OCI-LY7 (cell line): ENCODE measurements around the gene UTP14A. TPM values are rescaled to one million over a fixed set of nuclear protein-coding genes. Genes with fewer than 3 reads are reported as not detected.

Source experiments
- BruUV-seq: library from RNA; stranded (reverse); fragments of 400-500 nt; replicated peaks from 2 replicates; lab custom pipeline; 2021; lab: Mats Ljungman, UMichigan
- CTCF ChIA-PET: fragments of 300-600 bp; sonication (Branson Sonifier 250); formaldehyde crosslinking; loops from one replicate; lab custom pipeline; 2022; ENCODE audit warnings: antibody characterized with exemption; ENCODE audit not compliant: unreplicated experiment; lab: Charles Lee
- POLR2A ChIA-PET: fragments of 300-600 bp; sonication (Branson Sonifier 250); formaldehyde crosslinking; loops from one replicate; lab custom pipeline; 2022; ENCODE audit warnings: antibody characterized with exemption; lab: Charles Lee
- DNase-seq: peaks from one replicate; pipeline ENCODE4 v3.0.0-alpha.2; 2015; ENCODE audit warnings: low spot score
- H2AFZ ChIP-seq: fragments of 200-600 bp; sonication (generic), shearing (Covaris generic); 2 replicates; pipeline ENCODE4 v1.6.1; 2014; ENCODE audit warnings: mild to moderate bottlenecking, antibody characterized with exemption, low read length, moderate library complexity
- H3K27ac ChIP-seq: fragments of 200-600 bp; sonication (generic); 2 replicates; pipeline ENCODE4 v1.5.1; 2014; ENCODE audit warnings: mixed run types, low read depth, mild to moderate bottlenecking, moderate library complexity, low read length, inconsistent platforms; ENCODE audit not compliant: poor library complexity, severe bottlenecking
- H3K36me3 ChIP-seq: fragments of 200-600 bp; sonication (generic); 2 replicates; pipeline ENCODE4 v1.6.1; 2014; ENCODE audit warnings: mild to moderate bottlenecking, antibody characterized with exemption, low read length, moderate library complexity, mixed read lengths; ENCODE audit not compliant: insufficient read depth
- H3K4me1 ChIP-seq: fragments of 200-600 bp; sonication (generic); 2 replicates; pipeline ENCODE4 v1.5.1; 2014; ENCODE audit warnings: mild to moderate bottlenecking, low read length; ENCODE audit not compliant: insufficient read depth, poor library complexity, severe bottlenecking
- H3K4me2 ChIP-seq: fragments of 200-600 bp; sonication (generic); 2 replicates; pipeline ENCODE4 v1.6.1; 2014; ENCODE audit warnings: mild to moderate bottlenecking, low read length
- H3K4me3 ChIP-seq: fragments of 200-600 bp; sonication (generic); 2 replicates; pipeline ENCODE4 v1.5.1; 2014; ENCODE audit warnings: mild to moderate bottlenecking, low read depth, low read length; ENCODE audit not compliant: poor library complexity, severe bottlenecking
- H3K79me2 ChIP-seq: fragments of 200-600 bp; sonication (generic); 2 replicates; pipeline ENCODE4 v1.6.1; 2016; ENCODE audit warnings: low read depth, mild to moderate bottlenecking, low read length, moderate library complexity, mixed read lengths; ENCODE audit not compliant: insufficient read depth
- H3K9me2 ChIP-seq: fragments of 200-600 bp; sonication (generic); 2 replicates; pipeline ENCODE4 v1.6.1; 2016; ENCODE audit warnings: mild to moderate bottlenecking, low read length, mixed read lengths; ENCODE audit not compliant: insufficient read depth
- H3K9me3 ChIP-seq: fragments of 200-600 bp; sonication (generic); 2 replicates; pipeline ENCODE4 v1.6.1; 2014; ENCODE audit warnings: mild to moderate bottlenecking, mixed run types, low read length, mixed read lengths
- H4K20me1 ChIP-seq: fragments of 200-600 bp; sonication (generic); 2 replicates; pipeline ENCODE4 v1.6.1; 2014; ENCODE audit warnings: mild to moderate bottlenecking, antibody characterized with exemption, low read length, moderate library complexity, mixed read lengths; ENCODE audit not compliant: insufficient read depth
- EZH2phosphoT487 ChIP-seq: fragments of 200-600 bp; sonication (generic); IDR thresholded peaks from 2 replicates; pipeline ENCODE4 v1.6.1; 2018; ENCODE audit warnings: low read depth, borderline replicate concordance, mild to moderate bottlenecking, mixed run types, antibody characterized with exemption, low read length, moderate library complexity, mixed read lengths
- intact Hi-C: fragments of 100-400 bp; cut with micrococcal nuclease; formaldehyde crosslinking; loops from one replicate; pipeline ENCODE4 v1.10.0; 2022; ENCODE audit not compliant: unreplicated experiment
- total RNA-seq, 2 experiments: library from RNA; depleted of rRNA in 1 of 2; stranded (reverse); fragments of >200 nt in 1 of 2; shearing (Covaris generic) in 1 of 2; gene quantifications; 2 replicates each; pipeline ENCODE4 v1.2.3, GENCODE V29; 2014 to 2022
- TF ChIP-seq, protein P1 (sequence below): fragments of 200-600 bp; sonication (generic); conservative IDR thresholded peaks from 2 replicates; pipeline ENCODE4 v1.5.1; 2014; ENCODE audit warnings: mild to moderate bottlenecking, antibody characterized with exemption, low read length, moderate library complexity, mixed read lengths

Gene UTP14A
- total RNA-seq, 2 experiments from 2014 or later, result 21.9 to 29.5 TPM

DNA sequence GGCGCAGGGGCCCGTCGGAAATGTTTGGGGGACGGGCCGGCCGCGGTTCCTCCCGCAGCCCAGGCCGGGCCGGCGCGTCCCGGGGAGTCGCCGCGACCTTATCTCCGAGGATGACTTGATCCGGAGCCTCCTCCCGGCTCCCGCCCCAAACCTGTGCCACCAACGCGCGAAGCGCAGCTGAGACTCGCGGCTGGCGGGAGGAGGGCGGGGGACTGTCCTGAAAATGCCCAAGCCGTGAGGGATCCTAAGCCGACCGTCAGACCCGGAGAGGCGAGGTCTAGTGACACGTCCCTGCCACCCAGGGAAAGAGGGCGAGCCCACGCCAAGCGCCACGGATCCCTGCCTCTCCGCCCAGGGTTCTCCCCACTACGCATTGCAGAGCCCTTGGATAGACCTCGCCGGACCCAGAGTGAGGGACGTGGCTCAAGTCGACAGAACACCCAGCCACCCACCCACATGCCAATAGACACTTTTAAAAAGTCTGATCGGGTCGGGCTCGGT lies 26.9 kb downstream of the UTP14A start:
- H3K4me2 ChIP-seq, result peak overlapping the region; percentile 32; the same call in 1 of the 2 replicates
- intact Hi-C loops, result loop anchor here (2.0 kb wide), 1 partner anchor 50 kb away; the partner anchor contains the start of gene BCORL1
- H3K4me3 ChIP-seq, result peak overlapping the region; percentile 40
- H3K9me2 ChIP-seq, result no peaks in the 10 kb centered on the region
- H3K9me3 ChIP-seq, result no peaks in the 10 kb centered on the region
- peaks cover 20% of the 10 kb centered on the region for H3K36me3 ChIP-seq
- TF ChIP-seq, protein P1, sequence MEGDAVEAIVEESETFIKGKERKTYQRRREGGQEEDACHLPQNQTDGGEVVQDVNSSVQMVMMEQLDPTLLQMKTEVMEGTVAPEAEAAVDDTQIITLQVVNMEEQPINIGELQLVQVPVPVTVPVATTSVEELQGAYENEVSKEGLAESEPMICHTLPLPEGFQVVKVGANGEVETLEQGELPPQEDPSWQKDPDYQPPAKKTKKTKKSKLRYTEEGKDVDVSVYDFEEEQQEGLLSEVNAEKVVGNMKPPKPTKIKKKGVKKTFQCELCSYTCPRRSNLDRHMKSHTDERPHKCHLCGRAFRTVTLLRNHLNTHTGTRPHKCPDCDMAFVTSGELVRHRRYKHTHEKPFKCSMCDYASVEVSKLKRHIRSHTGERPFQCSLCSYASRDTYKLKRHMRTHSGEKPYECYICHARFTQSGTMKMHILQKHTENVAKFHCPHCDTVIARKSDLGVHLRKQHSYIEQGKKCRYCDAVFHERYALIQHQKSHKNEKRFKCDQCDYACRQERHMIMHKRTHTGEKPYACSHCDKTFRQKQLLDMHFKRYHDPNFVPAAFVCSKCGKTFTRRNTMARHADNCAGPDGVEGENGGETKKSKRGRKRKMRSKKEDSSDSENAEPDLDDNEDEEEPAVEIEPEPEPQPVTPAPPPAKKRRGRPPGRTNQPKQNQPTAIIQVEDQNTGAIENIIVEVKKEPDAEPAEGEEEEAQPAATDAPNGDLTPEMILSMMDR, result no peak
- no peak for TF ChIP-seq EZH2phosphoT487
- POLR2A ChIA-PET, result no interaction called here
- no TSS peak for BruUV-seq
- no peak for DNase-seq
- no peaks in the 10 kb centered on the region for H3K79me2 ChIP-seq
- H3K27ac ChIP-seq, result no peak overlapping the region
- H3K4me1 ChIP-seq, result peaks cover 5% of the 10 kb centered on the region
- no peaks in the 10 kb centered on the region for H4K20me1 ChIP-seq
- H2AFZ ChIP-seq, result no peak overlapping the region
- CTCF ChIA-PET, result no interaction called here

DNA sequence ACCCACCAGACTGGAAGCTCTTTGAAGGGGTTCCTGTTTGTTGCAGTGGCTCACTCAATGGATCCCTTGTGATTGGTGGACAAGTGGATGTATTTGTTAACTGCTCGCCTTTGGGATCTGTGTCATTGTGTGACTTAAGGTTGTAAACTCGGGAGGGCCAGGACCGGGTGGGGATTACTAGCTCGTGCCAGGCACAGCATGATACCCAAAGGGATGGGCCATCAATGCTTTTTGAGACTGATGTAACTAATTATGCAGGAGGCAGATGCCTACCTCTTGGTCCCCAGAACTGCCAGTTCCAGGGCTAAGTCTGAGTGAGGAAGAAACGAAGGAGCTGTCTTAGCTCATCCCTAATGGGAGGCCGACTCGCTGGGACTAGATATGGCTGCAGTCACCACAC lies 27.7 kb downstream of the UTP14A start:
- Histone ChIP-seq H4K20me1 (no peaks in the 10 kb centered on the region), H3K9me3 (no peaks in the 10 kb centered on the region), H3K36me3 (peaks cover 18% of the 10 kb centered on the region), H3K79me2 (no peaks in the 10 kb centered on the region), H3K4me2 (no peak overlapping the region), H3K9me2 (no peaks in the 10 kb centered on the region), H3K4me3 (no peak overlapping the region), H3K27ac (no peak overlapping the region), H2AFZ (no peak overlapping the region), H3K4me1 (peaks cover 5% of the 10 kb centered on the region)
- CTCF ChIA-PET, result no interaction called here
- POLR2A ChIA-PET, result interaction anchor here (1.1 to 1.3 kb wide), 3 partner anchors 13 to 90 kb away, joined by 3 to 4 read pairs (median 3); no protein-coding TSS in a partner anchor
- TF ChIP-seq, protein P1, result no peak
- TF ChIP-seq EZH2phosphoT487, result no peak
- BruUV-seq, result no TSS peak
- intact Hi-C loops, result loop anchor here (2.0 kb wide), 1 partner anchor 49 kb away; the partner anchor contains the start of gene BCORL1
- no peak for DNase-seq

DNA sequence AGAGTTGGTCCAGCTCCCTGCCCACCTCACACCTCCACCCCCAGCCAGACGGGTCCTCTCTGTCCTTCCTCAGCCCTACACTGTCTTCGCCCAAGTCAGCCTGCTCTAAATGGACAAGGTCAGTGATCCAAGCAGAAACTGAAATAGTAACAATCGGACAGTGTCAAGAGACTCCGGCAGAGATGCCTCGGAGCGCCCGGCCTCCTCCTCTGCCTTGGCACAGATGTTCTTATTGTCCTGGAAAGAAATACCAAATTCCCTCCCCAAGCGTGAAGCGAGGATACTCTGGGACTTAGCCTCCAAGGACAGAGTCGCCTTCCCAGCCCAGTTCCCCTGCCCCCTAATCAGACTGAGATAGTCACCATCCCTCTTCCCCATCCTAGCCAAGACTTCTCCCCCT lies 28.5 kb downstream of the UTP14A start:
- H2AFZ ChIP-seq, result no peak overlapping the region
- 0 out of 2 replicates have a peak, but pooled peaks cover 11% of the 10 kb centered on the region for H3K36me3 ChIP-seq
- no peaks in the 10 kb centered on the region for H3K9me3 ChIP-seq
- DNase-seq, result no peak
- H3K79me2 ChIP-seq, result no peaks in the 10 kb centered on the region
- ChIA-PET POLR2A (interaction anchor here (1.1 to 1.3 kb wide), 3 partner anchors 13 to 89 kb away, joined by 3 to 4 read pairs (median 3); no protein-coding TSS in a partner anchor), CTCF (no interaction called here)
- no TSS peak for BruUV-seq
- intact Hi-C loops, result no loop called here
- no peak overlapping the region for H3K4me2 ChIP-seq
- no peaks in the 10 kb centered on the region for H4K20me1 ChIP-seq
- no peaks in the 10 kb centered on the region for H3K9me2 ChIP-seq
- TF ChIP-seq, protein P1, result no peak
- no peak for TF ChIP-seq EZH2phosphoT487
- no peak overlapping the region for H3K4me3 ChIP-seq
- H3K27ac ChIP-seq, result no peak overlapping the region
- peaks cover 5% of the 10 kb centered on the region for H3K4me1 ChIP-seq
